DMS 273 treated with DMSO at 0.1 percent for 48 hours (cell line): ENCODE measurements around the gene CNOT2.
"Not testable (repeated sequence)": the region's sequence is repeated elsewhere in the genome, so short reads cannot be mapped to it uniquely, and the experiment has no call there.

ENCODE experiments used
- DNase-seq: peaks from one replicate; lab custom pipeline; 2025; lab: John Stamatoyannopoulos, UW

Gene CNOT2

DNA sequence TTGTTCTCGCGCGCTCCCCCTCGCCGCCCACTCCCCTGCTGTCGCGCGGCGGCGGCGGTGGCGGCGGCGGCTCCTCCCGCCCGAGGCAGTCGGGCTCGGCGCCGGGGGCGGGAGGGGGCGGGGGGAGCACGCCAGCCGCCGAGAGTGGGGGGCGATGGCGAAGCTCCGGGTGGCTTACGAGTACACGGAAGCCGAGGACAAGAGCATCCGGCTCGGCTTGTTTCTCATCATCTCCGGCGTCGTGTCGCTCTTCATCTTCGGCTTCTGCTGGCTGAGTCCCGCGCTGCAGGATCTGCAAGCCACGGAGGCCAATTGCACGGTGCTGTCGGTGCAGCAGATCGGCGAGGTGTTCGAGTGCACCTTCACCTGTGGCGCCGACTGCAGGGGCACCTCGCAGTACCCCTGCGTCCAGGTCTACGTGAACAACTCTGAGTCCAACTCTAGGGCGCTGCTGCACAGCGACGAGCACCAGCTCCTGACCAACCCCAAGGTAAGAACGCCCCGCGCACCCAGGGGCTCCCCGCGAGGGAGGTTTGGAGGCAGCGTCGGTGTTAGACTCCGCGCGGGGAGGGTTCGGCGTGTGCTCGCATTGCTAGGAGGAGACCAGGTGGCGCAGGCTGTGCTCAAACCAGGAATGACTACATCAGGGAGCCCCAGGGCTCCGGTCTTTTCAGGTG, 123.5 kb downstream of the CNOT2 start:
- no peak for DNase-seq

DNA sequence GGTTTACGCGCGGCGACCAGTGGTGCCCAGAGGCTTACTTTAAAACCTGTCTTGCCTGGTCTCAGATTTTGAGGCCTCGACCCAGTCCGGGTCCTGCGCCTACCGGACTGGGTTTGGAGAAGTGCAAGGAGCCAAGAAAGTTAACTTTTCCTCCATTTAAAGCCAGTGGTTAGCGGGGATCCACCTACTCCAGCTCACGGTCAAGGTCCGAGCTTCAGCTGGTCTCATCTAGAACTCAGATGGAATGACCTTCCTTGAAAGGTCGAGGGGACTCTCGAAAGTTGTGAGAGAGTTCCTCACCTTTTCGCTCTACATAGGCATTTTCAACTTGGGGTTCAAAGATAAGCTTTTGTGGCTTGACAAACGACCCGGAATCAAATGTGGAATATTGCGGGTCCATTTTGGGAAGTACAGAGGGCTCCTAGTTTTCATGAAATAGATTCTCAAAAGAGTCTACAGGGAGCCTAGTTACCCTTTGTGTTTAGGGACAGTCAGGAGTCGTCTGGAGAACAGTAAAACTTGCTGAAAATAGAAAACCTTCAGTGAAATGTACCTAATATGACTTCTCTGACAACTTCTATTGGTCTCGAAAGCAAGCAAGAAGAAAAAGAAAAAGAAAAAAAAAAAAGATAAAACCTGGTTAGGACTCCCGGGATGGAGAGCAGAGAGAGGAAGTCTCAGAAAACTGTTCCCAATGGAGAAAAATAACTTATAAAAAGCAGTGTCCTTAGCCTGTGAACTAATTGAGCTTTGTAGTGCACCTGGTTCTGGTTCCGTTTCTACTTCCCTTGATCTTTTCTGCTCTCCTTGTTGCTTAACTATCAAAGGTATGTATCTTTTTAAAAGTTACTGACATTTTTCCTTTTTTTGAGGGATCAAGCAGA, 124.3 kb downstream of the CNOT2 start:
- DNase-seq: no peak

DNA sequence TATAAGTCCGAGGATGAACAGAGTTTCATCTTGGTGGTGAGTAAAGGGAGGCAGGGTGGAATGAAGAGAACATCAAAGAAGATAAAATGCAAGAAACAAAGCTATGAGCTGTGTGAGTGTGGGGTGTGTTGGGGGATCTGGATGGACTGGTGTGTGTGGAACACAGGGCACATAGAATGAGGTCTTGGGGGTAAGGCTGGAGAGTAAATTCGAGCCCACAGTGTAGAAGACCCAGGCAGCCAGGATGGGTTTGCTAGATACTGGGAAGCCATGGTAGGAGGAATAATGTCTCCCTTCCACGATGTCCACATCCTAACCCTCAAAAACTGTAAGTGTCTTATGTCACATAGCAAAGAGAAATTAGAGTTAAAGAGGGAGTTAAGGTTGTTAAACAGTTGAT, 129.6 kb downstream of the CNOT2 start:
- DNase-seq: no peak

DNA sequence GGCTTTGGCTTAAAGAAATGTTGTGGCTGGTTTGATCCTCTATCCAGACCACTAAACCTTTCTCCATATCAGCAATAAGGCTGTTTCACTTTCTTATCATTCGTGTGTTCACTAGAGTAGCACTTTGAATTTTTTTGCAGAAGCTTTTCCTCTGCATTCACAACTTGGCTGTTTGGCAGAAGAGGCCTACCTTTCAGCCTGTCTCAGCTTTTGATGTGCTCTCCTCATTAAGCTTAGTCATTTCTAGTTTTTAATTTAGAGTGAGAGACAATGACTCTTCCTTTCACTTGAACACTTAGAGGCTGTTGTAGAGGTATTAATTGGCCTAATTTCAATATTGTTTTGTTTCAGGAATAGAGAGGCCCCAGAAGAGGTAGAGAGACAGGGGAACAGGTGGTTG, 136.6 kb downstream of the CNOT2 start:
- no peak for DNase-seq

DNA sequence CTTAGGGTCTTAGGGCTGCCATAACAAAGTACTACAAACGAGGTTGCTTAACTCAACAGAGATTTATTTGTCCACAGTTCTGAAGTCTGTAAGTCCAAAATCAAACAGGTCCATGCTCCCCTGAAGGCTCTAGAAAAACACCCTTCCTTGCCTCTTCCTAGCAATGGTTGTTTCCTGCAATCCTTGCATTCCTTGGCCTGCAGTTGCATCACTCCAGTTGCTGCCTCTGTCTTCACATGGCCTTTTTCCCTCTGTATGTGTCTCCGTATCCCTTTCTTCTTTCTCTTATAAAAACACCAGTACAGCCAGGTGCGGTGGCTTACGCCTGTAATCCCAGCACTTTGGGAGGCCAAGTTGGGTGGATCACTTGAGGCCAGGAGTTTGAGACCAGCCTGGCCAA, 140.3 kb downstream of the CNOT2 start:
- no peak for DNase-seq

DNA sequence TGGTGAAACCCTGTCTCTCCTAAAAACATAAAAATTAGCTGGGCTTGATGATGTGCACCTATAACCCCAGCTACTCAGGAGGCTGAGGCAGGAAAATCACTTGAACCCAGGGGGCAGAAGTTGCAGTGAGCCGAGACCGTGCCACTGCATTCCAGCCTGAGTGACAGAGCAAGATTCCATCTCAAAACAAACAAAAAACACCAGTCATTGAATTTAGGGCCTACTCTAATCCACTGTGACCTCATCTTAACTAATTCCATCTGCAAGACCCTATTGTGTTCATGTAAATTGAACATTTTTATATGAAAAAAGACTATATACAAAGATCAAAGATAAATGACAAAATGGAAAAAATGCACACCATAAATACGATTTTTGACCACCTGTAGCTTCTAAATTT, 140.7 kb downstream of the CNOT2 start:
- no peak for DNase-seq

DNA sequence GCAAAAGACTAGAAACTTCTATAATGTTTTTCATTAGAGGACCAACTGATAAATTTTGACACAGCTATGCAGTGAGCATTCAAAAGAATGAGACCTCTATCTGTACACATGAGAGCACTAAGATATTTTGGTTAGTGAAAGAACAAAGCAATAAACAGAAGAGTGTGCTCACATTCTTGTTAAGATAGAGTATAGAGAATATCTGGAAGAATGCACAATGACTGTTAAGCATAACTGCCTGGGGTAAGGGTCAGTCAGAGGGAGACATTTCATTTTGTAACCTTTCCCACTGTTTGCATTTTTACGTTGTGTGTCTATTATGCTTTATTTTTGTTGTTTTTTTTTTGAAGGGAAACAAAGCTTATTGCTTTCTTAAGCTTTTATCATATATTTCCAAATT, 143.5 kb downstream of the CNOT2 start:
- no peak for DNase-seq

DNA sequence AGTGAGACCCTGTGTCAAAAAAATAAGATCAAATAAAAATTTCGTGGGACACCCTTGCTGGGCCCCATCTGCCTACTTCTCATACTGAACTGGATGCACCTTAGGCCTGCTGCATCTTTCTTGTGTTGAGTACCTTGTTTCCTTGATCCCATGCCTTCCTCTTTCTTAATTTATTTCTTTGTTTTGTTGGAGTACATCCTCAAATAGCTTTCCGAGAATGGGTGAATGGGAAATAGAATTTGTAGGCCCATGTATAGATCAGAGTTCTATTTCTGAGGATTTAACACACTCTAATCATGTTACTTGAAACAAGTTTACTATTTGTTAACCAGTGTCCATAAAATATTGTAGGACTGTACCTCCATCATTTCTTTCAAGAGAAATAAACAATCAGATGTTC, 146.4 kb downstream of the CNOT2 start:
- DNase-seq: no peak

DNA sequence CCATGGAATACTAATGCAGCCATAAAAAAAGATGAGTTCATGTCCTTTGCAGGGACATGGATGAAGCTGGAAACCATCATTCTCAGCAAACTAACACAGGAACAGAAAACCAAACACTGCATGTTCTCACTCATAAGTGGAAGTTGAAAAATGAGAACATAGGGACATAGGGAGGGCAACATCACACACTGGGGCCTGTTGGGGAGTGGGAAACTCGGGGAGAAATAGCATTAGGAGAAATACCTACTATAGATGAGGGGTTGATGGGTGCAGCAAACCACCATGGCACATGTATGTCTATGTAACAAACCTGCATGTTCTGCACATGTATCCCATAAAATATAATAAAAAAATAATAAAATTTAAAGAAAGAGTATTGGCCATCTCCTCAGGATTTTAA, 149.4 kb downstream of the CNOT2 start:
- DNase-seq: not testable (repeated sequence)

DNA sequence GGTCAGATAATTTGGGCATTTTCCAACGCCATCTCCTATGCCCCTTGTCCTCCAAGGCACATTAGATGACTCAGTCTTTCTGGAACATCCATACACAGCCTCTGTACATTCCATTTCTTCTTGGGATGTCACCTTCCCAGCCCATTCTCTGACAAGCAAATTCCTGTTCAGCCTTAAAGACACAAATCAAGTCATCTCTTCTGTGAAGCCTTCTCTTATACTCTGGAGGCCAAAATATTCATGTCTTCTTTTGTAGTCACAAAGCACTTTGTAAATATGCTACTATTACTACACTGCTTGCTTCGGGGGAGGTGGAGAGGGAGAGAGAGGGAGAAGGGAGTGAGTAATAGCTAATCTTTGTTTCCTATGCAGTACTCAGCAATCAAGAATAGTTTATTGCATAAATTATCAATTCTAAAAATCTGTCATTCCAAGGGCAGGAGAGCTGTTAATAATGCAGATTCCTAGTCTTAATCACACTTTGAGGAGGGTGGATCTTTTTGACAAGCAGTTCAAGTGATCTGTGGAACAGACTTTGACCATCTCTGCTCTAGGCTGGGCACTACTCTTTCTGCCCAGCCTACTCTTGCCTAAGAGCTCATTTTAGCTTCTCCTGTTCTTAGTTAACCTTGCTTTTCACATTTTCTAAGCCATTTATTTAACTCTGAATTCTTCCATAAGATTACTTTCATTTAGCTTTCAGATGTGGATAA, 150.7 kb downstream of the CNOT2 start:
- no peak for DNase-seq

DNA sequence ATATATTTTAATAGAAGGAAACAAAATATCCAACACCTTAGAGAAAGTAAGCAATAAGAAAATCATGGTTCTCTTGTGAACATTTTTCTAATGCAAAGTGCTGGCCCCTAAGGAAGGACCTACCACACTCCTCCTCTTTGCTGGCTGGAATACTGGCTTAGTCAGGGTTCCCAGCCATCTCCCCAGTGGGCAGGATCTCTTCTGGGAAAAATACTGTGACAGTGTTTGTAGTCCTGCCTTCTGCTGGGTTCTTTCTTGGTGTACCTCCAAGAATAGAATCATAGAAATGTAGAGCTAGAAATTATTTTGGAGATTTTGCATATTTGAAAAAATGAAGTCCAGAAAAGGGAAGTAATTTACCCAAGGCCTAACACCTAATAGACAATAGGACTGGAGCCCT, 154.8 kb downstream of the CNOT2 start:
- DNase-seq: no peak

DNA sequence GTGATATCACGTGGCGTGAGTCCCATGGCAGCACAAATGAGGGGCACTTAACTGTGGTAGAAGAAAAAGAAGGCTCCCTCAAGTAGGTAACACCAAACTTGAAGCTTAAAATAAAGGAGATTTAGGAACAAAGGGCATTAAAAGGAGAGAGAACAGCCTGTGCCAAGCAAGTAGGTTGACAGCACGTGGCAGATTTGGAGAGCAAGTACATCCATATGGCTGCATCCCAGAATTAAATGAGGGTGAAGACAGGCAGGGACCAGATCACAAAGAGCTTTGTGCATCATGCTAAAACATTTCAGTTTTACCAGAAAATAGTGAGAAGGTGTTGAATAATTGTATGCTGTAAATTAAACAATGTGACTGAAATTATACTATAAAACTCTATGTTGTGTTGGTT, 155.6 kb downstream of the CNOT2 start:
- no peak for DNase-seq

DNA sequence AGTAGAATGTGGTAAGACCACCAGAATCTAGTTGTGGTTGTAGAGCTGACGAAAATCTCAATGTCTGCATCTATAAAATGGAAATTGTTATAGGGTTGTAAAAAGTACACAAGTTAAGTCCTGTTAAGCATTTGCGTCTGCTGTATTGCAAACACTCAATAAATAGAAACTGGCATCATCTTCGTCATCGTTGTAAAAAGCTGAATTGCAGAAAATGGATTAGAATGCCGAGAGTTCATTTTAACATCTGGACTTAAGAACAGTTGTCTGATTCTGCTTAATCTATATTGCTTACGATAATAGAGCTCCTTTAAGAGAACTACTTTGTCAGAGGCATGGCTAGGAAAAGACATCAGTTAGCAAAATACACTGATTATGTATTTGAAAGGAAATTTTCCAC, 156.1 kb downstream of the CNOT2 start:
- no peak for DNase-seq

DNA sequence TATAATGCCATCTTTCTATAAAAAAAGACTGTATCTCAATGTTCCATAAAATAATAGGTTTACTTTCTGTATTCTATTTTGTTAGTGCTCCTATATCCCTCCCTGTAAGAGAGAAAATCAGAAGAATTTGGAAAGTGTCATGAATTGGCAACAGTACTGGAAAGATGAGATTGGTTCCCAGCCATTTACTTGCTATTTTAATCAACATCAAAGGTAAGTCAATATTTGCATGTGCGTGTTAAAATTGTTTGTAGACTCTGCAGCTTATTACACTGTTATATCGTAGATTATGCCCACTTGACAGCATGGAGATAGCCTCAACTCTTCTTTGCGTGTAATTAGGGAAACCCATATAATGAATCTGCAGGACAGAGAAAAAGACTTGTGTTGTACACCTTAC, 156.9 kb downstream of the CNOT2 start:
- DNase-seq: no peak

DNA sequence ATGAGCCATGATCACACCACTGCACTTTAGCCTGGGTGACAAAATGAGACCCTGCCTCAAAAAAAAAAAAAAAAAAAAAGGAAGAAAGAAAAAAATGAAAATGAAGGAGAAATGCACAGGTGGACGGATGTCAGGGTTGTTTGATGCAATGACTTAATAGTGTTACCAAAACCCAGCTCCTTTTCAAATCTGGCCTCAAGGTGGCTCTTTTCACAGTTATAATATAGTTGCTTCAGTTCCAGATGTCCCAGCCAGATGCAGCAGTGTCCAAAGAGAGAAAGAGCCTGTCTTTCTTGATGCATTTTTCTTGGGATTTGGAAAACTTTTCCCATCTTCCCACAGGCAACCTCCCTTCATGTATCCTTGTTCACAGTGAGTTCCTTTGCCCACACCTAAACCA, 159.4 kb downstream of the CNOT2 start:
- no peak for DNase-seq

DNA sequence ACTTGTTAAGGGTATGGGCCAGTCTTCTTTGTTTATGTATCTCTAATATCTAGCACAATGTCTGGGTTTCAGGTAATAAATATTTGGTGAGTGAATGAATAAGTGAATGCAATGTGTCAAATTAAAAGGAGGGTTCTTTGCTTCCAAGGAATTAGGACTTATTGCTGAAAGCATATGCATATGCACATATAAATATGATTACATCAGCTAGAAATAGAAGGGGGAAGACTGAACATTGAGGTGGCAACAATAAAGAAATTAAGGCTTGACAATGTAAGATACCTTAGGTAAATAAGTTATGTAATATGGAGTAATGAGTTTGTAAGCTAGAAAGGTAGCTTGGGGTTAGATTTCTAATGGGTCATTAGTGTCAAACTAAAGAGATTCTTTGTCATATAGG, 160.6 kb downstream of the CNOT2 start:
- no peak for DNase-seq
